ENCODE results near the gene MAZ.
A peak's percentile ranks its signal among the peaks of the same experiment; 100 is the strongest.
"Not testable (repeated sequence)": the region's sequence is repeated elsewhere in the genome, so short reads cannot be mapped to it uniquely, and the experiment has no call there.

Gene MAZ

GRCh38 chr16:29820730-29821642, 14.7 kb downstream of the MAZ start:
- Mint-ChIP-seq H3K27me3 (no peaks in the 10 kb centered on the region), H3K4me3 (peak overlapping the region; percentile 99), H3K36me3 (ENCODE audit: low read depth) (peaks cover 65% of the 10 kb centered on the region), H3K4me1 (ENCODE audit: low read depth) (peaks cover 85% of the 10 kb centered on the region), H3K9me3 (no peaks in the 10 kb centered on the region), H3K27ac (peak overlapping the region; percentile 97)
- DNase-seq = peak; percentile 64

- no peak for DNase-seq
- Mint-ChIP-seq H3K9me3 (no peaks in the 10 kb centered on the region), H3K36me3 (ENCODE audit: low read depth) (peaks cover 60% of the 10 kb centered on the region), H3K4me3 (peak overlapping the region; percentile 99), H3K4me1 (ENCODE audit: low read depth) (peaks cover 92% of the 10 kb centered on the region), H3K27ac (peak overlapping the region; percentile 97), H3K27me3 (no peaks in the 10 kb centered on the region)
Measured at GRCh38 chr16:29821643-29822115, 15.3 kb downstream of the MAZ start.

GRCh38 chr16:29824589-29825144, 18.3 kb downstream of the MAZ start:
- Mint-ChIP-seq H3K9me3 (no peaks in the 10 kb centered on the region), H3K4me1 (ENCODE audit: low read depth) (peaks cover 91% of the 10 kb centered on the region), H3K27me3 (no peaks in the 10 kb centered on the region), H3K36me3 (ENCODE audit: low read depth) (peaks cover 39% of the 10 kb centered on the region), H3K4me3 (peak overlapping the region; percentile 69), H3K27ac (peak overlapping the region; percentile 94)
- no peak for DNase-seq

GRCh38 chr16:29825145-29826044, 19.1 kb downstream of the MAZ start:
- H3K36me3 Mint-ChIP-seq (ENCODE audit: low read depth) = peaks cover 35% of the 10 kb centered on the region
- H3K4me3 Mint-ChIP-seq = peak overlapping the region; percentile 69
- peak overlapping the region; percentile 94 for H3K27ac Mint-ChIP-seq
- peaks cover 91% of the 10 kb centered on the region for H3K4me1 Mint-ChIP-seq (ENCODE audit: low read depth)
- H3K9me3 Mint-ChIP-seq = no peaks in the 10 kb centered on the region
- H3K27me3 Mint-ChIP-seq = no peaks in the 10 kb centered on the region
- DNase-seq = peak; percentile 74

- H3K27me3 Mint-ChIP-seq = no peaks in the 10 kb centered on the region
- peak overlapping the region; percentile 72 for H3K4me3 Mint-ChIP-seq
- peak overlapping the region; percentile 94 for H3K27ac Mint-ChIP-seq
- DNase-seq = no peak
- peaks cover 33% of the 10 kb centered on the region for H3K36me3 Mint-ChIP-seq (ENCODE audit: low read depth)
- no peaks in the 10 kb centered on the region for H3K9me3 Mint-ChIP-seq
- H3K4me1 Mint-ChIP-seq (ENCODE audit: low read depth) = peaks cover 88% of the 10 kb centered on the region
Measured at GRCh38 chr16:29826342-29826695, 20.0 kb downstream of the MAZ start.

- Mint-ChIP-seq H3K4me1 (ENCODE audit: low read depth) (peaks cover 59% of the 10 kb centered on the region), H3K36me3 (ENCODE audit: low read depth) (peaks cover 49% of the 10 kb centered on the region), H3K27me3 (no peaks in the 10 kb centered on the region), H3K4me3 (no peak overlapping the region), H3K27ac (peak overlapping the region; percentile 54), H3K9me3 (no peaks in the 10 kb centered on the region)
- DNase-seq = no peak
Measured at GRCh38 chr16:29830774-29831173, 24.4 kb downstream of the MAZ start.

- Mint-ChIP-seq H3K27me3 (no peaks in the 10 kb centered on the region), H3K9me3 (no peaks in the 10 kb centered on the region), H3K27ac (peak overlapping the region; percentile 61), H3K4me1 (ENCODE audit: low read depth) (peaks cover 52% of the 10 kb centered on the region), H3K4me3 (no peak overlapping the region), H3K36me3 (ENCODE audit: low read depth) (peaks cover 56% of the 10 kb centered on the region)
- no peak for DNase-seq
Measured at GRCh38 chr16:29831490-29831889, 25.2 kb downstream of the MAZ start.

GRCh38 chr16:29833219-29833618, 26.9 kb downstream of the MAZ start:
- H3K4me1 Mint-ChIP-seq (ENCODE audit: low read depth) = peaks cover 34% of the 10 kb centered on the region
- H3K27ac Mint-ChIP-seq, H3K27me3 Mint-ChIP-seq, H3K9me3 Mint-ChIP-seq, DNase-seq, H3K4me3 Mint-ChIP-seq: not testable (repeated sequence)
- peaks cover 71% of the 10 kb centered on the region for H3K36me3 Mint-ChIP-seq (ENCODE audit: low read depth)

GRCh38 chr16:29834079-29834478, 27.8 kb downstream of the MAZ start:
- Mint-ChIP-seq H3K36me3 (ENCODE audit: low read depth) (peaks cover 77% of the 10 kb centered on the region), H3K4me1 (ENCODE audit: low read depth) (peaks cover 30% of the 10 kb centered on the region), H3K27me3 (no peaks in the 10 kb centered on the region), H3K9me3 (no peaks in the 10 kb centered on the region), H3K27ac (peak overlapping the region; percentile 73), H3K4me3 (no peak overlapping the region)
- no peak for DNase-seq

- Mint-ChIP-seq H3K9me3 (no peaks in the 10 kb centered on the region), H3K4me1 (ENCODE audit: low read depth) (peaks cover 16% of the 10 kb centered on the region), H3K27ac (no peak overlapping the region), H3K36me3 (ENCODE audit: low read depth) (peaks cover 84% of the 10 kb centered on the region), H3K27me3 (no peaks in the 10 kb centered on the region), H3K4me3 (no peak overlapping the region)
- DNase-seq = no peak
Measured at GRCh38 chr16:29835926-29836325, 29.6 kb downstream of the MAZ start.

GRCh38 chr16:29836623-29837022, 30.3 kb downstream of the MAZ start:
- DNase-seq = no peak
- Mint-ChIP-seq H3K36me3 (ENCODE audit: low read depth) (peaks cover 83% of the 10 kb centered on the region), H3K27me3 (no peaks in the 10 kb centered on the region), H3K4me1 (ENCODE audit: low read depth) (peaks cover 12% of the 10 kb centered on the region), H3K27ac (peak overlapping the region; percentile 47), H3K9me3 (no peaks in the 10 kb centered on the region), H3K4me3 (no peak overlapping the region)

GRCh38 chr16:29837841-29838240, 31.5 kb downstream of the MAZ start:
- peaks cover 85% of the 10 kb centered on the region for H3K36me3 Mint-ChIP-seq (ENCODE audit: low read depth)

GRCh38 chr16:29839822-29840221, 33.5 kb downstream of the MAZ start:
- Mint-ChIP-seq H3K36me3 (ENCODE audit: low read depth) (peaks cover 86% of the 10 kb centered on the region), H3K27me3 (no peaks in the 10 kb centered on the region), H3K4me3 (no peak overlapping the region), H3K4me1 (ENCODE audit: low read depth) (peaks cover 2% of the 10 kb centered on the region), H3K27ac (peak overlapping the region; percentile 38), H3K9me3 (no peaks in the 10 kb centered on the region)
- no peak for DNase-seq

More at GRCh38 chr16:29837841-29838240, 31.5 kb downstream of the MAZ start:
- DNase-seq = no peak
- Mint-ChIP-seq H3K27ac (peak overlapping the region; percentile 26), H3K9me3 (no peaks in the 10 kb centered on the region), H3K27me3 (no peaks in the 10 kb centered on the region), H3K4me1 (ENCODE audit: low read depth) (peaks cover 12% of the 10 kb centered on the region), H3K4me3 (no peak overlapping the region)

- DNase-seq = no peak
- Mint-ChIP-seq H3K36me3 (ENCODE audit: low read depth) (peaks cover 85% of the 10 kb centered on the region), H3K9me3 (no peaks in the 10 kb centered on the region), H3K27ac (peak overlapping the region; percentile 38), H3K27me3 (no peaks in the 10 kb centered on the region), H3K4me1 (ENCODE audit: low read depth) (peaks cover 2% of the 10 kb centered on the region), H3K4me3 (no peak overlapping the region)
Measured at GRCh38 chr16:29840240-29840639, 33.9 kb downstream of the MAZ start.

All from activated T-cell treated with anti-CD3 and anti-CD28 coated beads, Interleukin-2, amount 50 U/mL, for 24 hours (primary cell).